ENCODE results near the gene CALHM3.
"Not testable (repeated sequence)": the region's sequence is repeated elsewhere in the genome, so short reads cannot be mapped to it uniquely, and the experiment has no call there.

Gene CALHM3

DNA sequence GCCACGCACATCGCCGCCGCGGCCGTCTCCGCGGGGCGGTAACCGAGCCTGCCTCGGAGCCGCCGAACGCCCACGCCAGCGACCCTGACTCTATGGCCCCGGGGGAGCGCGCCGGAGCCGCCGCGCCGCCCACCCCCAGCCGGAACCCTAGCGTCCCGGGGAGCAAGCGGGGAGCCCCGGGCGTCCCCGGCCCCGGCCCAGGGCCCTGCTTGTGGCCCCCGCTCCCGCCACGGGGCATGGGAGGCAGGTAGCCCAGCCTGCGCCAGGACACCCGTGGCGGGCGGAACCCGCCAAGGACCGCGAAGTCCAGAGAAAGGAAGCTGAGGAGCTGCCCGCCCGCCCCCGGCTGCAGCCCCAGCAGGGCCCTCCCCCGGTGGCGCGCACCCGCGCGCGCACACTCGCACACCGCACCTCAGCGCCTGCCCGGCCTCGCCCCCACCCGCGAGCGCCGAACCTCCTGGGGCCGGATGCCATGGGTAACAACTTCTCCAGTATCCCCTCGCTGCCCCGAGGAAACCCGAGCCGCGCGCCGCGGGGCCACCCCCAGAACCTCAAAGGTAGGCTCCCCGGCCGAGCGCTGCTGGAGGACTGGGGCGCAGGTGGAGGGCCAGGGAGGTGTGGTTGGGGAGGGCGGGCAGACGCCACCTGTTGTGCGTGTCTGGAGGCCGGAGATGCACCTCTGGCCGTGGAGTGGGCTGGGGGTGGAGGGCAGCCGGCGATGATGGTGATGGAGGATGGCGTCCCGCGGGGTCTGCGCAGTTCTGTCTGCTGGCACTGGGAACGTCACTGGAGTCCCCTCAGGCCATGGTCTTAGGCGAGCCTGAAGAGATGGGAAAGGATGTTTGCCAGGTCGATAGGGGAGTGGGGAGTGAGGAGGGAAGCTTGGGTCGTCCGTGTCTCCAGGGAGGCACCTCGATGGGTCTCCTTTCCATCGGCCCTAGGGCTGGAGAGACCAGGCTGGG lies 15.2 kb upstream of the CALHM3 start:
- peak overlapping the region; percentile 57 for H3K4me3 ChIP-seq (ENCODE audit: low read length)
- no peak for TF ChIP-seq ZNF274 (IDR thresholded peaks at IDR 0.05; ENCODE audit: low read depth, low read length)

- no peak for TF ChIP-seq ZNF274 (IDR thresholded peaks at IDR 0.05; ENCODE audit: low read depth, low read length)
- peak within 1 kb of the TSS; percentile 57 for H3K4me3 ChIP-seq (ENCODE audit: low read length)
Measured at GRCh38 chr10:103493362-103493915, 14.4 kb upstream of the CALHM3 start, which contains the start of gene NEURL1. Gene NEURL1, plus strand, starts transcription at chr10:103493705. Its CDS starts 683 bp downstream, at chr10:103494388.

DNA sequence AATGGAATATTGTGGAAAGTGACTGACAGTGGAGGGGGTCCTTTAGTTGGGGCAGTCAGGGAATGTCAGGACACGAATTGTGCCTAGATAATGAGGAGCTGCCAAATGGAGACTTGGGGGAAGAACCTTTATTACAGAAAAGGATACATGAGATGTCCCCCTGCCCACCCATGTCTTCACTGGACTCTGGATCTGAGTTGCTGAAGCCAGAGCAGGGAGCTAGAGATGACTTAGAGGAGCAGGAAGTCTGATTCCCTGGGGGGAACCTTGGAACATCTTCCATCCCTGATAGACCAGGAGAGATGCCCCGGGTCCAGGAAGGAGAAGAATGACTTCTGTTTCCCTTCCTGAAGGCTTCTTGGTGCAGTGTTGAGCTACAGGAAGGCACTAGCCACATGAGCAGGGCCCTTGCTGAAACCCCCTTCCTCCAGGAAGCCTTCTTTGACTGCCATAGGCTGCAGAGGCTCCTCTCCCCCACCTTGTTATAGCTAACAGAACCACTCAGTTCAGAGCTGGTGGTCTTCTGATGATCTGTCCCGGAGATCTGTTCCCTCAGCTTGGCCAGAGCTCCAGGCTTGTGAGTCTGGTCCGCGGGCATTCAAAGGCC lies 13.7 kb upstream of the CALHM3 start:
- no peak overlapping the region for H3K4me3 ChIP-seq (ENCODE audit: low read length)
- TF ChIP-seq ZNF274 (IDR thresholded peaks at IDR 0.05; ENCODE audit: low read depth, low read length) = no peak

- no peak overlapping the region for H3K4me3 ChIP-seq (ENCODE audit: low read length)
- no peak for TF ChIP-seq ZNF274 (IDR thresholded peaks at IDR 0.05; ENCODE audit: low read depth, low read length)
Measured at GRCh38 chr10:103491729-103492364, 12.8 kb upstream of the CALHM3 start.

- no peak overlapping the region for H3K4me3 ChIP-seq (ENCODE audit: low read length)
- TF ChIP-seq ZNF274 (IDR thresholded peaks at IDR 0.05; ENCODE audit: low read depth, low read length) = no peak
Measured at GRCh38 chr10:103490986-103491314, 11.9 kb upstream of the CALHM3 start.

GRCh38 chr10:103487410-103487708 lies 8.3 kb upstream of the CALHM3 start:
- TF ChIP-seq ZNF274 (IDR thresholded peaks at IDR 0.05; ENCODE audit: low read depth, low read length) = no peak

DNA sequence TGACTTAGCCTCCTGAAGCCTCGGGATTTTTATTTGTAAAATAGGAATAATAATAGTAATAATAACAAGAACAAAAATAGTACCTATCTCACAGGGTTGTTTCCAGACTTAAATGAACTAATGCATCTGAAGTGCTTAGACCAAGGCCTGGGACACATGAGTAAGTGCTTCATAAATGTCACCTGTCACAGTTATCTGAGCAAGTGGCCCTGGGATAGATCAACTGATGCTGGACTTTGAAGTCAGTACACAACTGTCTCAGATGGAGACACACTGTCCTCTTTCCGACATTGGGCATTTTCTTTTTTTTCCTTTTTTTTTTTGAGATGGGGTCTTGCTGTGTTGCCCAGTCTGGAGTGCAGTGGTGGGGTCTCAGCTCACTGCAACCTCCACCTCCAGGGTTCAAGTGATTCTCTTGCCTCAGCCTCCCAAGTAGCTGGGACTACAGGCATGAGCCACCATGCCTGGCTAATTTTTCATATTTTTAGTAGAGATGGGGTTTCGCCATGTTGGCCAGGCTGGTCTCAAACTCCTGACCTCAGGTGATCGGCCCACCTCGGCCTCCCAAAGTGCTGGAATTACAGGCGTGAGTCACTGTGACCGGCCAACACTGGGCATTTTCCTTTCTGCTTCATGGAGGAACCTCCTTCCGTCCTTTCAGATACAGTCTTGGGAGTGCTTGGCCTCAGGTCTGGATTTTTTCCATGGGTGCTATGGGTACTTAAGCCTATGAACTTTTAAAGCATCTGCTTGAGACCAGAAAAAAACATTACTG lies 7.8 kb upstream of the CALHM3 start:
- not testable (repeated sequence) for H3K4me3 ChIP-seq (ENCODE audit: low read length)

More at GRCh38 chr10:103487410-103487708, 8.3 kb upstream of the CALHM3 start:
- no peak overlapping the region for H3K4me3 ChIP-seq (ENCODE audit: low read length)

GRCh38 chr10:103481974-103482531 lies 3.0 kb upstream of the CALHM3 start:
- TF ChIP-seq ZNF274 (IDR thresholded peaks at IDR 0.05; ENCODE audit: low read depth, low read length) = no peak
- H3K4me3 ChIP-seq (ENCODE audit: low read length) = no peak overlapping the region

- no peak for TF ChIP-seq ZNF274 (IDR thresholded peaks at IDR 0.05; ENCODE audit: low read depth, low read length)
- H3K4me3 ChIP-seq (ENCODE audit: low read length) = no peak overlapping the region
Measured at GRCh38 chr10:103480521-103480920, 1.5 kb upstream of the CALHM3 start.

DNA sequence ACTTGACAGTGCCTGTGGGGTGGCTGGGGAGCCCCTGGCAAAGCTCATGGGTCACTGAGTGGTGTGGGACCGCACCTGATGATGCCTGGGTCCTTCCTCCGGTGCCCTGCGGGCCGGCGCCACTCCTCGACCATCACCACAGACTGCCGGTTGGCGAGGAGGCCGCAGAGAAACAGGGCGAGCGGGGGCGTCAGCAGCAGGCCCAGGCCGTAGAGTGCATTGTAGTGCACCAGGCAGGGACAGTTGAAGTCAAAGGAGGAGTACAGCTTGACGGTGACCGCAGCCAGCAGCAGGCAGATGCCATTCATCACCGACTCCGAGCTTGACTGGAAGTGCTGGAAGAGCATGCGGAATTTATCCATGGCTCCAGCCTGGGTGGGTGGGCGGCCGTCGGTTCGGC lies 369 bp downstream of the CALHM3 start:
- H3K4me3 ChIP-seq (ENCODE audit: low read length) = no peak overlapping the region
- TF ChIP-seq ZNF274 (IDR thresholded peaks at IDR 0.05; ENCODE audit: low read depth, low read length) = no peak

DNA sequence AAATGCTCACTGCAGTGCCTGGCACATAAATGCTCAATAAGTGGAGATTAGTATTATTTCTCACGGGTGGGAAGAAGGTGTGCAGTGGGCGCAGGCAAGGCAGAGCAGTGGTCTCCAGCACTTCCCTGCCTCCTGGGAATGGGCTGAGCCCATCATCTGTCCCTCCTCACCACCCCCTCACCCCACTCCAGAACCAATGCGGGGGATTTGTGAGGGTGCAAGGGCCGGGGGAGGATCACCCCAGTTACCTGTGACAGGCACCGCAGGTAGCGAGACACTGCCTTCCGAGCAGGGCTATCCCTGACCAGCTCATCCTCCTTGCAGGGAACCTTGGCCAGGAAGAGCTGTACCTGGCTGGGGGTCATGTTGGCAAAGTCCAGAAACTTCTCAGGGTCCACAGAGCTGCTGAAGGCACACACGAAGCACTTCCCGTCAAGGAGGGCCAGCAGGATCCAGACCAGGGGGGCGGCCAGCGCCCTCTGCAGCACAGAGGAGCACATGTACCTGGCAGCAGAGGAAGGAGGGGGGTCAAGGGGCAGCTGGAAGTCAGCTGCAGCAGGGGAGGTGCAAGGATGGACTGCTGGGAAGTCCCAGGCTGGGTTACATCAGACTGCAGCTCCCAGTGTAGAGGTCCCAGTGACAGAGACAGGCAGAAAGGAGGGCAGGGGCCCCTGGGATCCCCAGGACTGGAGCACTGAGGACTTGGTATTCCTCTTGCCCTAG lies 2.8 kb downstream of the CALHM3 start:
- no peak for TF ChIP-seq ZNF274 (IDR thresholded peaks at IDR 0.05; ENCODE audit: low read depth, low read length)
- no peak overlapping the region for H3K4me3 ChIP-seq (ENCODE audit: low read length)

GRCh38 chr10:103475437-103475836 lies 3.6 kb downstream of the CALHM3 start:
- H3K4me3 ChIP-seq (ENCODE audit: low read length) = no peak overlapping the region
- no peak for TF ChIP-seq ZNF274 (IDR thresholded peaks at IDR 0.05; ENCODE audit: low read depth, low read length)

DNA sequence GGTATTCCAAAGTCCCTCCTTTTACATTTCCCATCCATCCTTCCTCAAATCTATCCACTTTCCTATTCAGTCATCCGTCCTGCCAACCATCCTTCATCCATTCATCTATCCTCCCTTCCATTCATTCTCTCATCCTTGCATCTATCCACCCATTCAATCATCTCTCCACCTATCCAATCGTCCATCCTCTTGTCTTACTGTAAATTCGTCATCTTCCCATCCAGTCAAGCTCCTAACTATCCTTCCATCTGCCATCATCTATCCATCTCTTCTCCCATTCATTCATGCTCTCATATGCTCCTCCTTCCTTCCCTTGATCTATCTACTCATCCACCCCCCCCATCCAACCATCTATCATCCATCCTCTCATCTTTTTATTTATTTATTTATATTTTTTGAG lies 5.0 kb downstream of the CALHM3 start:
- H3K4me3 ChIP-seq (ENCODE audit: low read length) = no peak overlapping the region
- TF ChIP-seq ZNF274 (IDR thresholded peaks at IDR 0.05; ENCODE audit: low read depth, low read length) = no peak
